SH-SY5Y (cell line): Measurements from ENCODE around the gene LMX1B.

Experiments used
- GATA2 ChIP-seq: IDR thresholded peaks from 2 replicates; pipeline ENCODE4 v1.6.1; 2011; ENCODE audit warnings: mild to moderate bottlenecking, low read depth, low read length
- GATA3 ChIP-seq: IDR thresholded peaks from 2 replicates; pipeline ENCODE4 v1.6.1; 2011; ENCODE audit warnings: low read depth, mild to moderate bottlenecking, low read length, moderate library complexity

DNA sequence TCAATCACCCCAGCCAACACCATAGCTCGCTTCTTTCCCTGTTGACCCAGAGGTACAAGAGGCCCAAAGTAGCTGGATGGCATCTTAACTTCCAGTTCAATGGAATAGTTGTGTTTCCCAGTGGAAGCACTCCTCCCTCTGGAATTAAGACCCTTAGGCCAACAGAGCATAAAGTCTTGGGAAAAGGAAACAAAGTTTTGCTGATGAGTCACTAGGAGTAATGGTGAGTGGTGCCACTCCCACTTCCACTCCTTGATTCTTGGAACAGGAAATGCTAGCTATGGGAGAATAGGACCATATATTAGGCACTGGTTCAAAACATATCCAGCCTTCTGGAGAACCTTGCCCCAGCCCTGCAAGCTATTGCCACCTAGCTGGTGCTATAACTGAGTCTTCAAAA is 44.7 kb upstream of the LMX1B start:
- TF ChIP-seq GATA2 (no peak), GATA3 (no peak)
